Measurements from ENCODE around the gene ELL.
A peak's percentile ranks its signal among the peaks of the same experiment; 100 is the strongest.

The ELL gene

DNA sequence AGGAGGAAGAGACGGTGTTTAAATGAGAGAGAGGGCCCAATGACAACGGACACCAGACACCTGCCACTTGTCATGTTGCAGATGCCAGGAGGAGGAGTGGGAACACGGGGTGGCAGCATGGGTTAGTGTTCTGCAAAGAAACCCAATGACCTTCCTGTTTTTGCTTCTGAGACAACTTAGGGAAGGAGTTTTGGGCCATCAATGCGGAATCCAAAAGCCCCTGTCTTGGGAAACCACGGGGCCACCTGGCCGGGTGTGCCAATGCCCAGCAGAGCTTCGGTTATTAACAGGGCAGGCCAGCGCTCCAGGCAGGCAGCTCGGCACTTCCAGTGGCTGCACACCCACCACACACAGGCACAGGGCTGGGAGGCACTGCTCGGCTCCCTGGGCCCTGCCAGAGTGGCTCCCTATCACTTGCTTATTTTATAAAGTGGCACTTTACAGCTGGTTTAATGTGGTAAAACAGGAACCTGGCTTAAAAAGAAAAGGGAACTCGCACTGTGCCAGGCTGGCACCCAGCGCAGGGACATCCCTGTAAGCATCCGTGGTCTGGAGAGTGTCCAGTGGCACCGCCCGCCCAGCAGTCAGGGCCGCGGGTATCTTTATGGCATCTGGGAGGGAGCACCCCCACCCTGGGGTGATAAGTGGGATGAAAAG lies 19.1 kb downstream of the ELL start:
- TF ChIP-seq, protein P1, sequence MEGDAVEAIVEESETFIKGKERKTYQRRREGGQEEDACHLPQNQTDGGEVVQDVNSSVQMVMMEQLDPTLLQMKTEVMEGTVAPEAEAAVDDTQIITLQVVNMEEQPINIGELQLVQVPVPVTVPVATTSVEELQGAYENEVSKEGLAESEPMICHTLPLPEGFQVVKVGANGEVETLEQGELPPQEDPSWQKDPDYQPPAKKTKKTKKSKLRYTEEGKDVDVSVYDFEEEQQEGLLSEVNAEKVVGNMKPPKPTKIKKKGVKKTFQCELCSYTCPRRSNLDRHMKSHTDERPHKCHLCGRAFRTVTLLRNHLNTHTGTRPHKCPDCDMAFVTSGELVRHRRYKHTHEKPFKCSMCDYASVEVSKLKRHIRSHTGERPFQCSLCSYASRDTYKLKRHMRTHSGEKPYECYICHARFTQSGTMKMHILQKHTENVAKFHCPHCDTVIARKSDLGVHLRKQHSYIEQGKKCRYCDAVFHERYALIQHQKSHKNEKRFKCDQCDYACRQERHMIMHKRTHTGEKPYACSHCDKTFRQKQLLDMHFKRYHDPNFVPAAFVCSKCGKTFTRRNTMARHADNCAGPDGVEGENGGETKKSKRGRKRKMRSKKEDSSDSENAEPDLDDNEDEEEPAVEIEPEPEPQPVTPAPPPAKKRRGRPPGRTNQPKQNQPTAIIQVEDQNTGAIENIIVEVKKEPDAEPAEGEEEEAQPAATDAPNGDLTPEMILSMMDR (conservative IDR thresholded peaks at IDR 0.05) = no peak
- peak overlapping the region; percentile 94 for H3K27ac ChIP-seq

DNA sequence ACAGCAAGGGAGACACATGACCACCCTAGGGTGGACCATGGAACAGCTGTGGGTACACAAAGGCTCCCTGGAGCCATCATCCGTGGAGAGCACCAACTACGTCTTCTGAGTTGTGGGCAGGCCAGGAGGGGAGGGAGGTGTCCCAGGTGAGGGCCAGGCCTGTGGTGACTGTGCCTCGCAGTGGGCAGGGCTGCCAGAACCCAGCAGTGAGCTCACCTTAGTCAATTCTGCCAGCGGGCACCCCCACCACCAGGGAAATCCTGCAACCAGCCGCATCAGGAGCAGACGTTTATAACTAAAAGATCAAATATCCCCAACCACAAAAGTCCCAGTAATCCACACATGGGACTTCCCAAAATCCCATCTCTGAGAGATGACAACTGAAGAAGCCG lies 19.6 kb downstream of the ELL start:
- H3K27ac ChIP-seq = peak overlapping the region; percentile 94
- TF ChIP-seq, protein P1 (conservative IDR thresholded peaks at IDR 0.05) = no peak

DNA sequence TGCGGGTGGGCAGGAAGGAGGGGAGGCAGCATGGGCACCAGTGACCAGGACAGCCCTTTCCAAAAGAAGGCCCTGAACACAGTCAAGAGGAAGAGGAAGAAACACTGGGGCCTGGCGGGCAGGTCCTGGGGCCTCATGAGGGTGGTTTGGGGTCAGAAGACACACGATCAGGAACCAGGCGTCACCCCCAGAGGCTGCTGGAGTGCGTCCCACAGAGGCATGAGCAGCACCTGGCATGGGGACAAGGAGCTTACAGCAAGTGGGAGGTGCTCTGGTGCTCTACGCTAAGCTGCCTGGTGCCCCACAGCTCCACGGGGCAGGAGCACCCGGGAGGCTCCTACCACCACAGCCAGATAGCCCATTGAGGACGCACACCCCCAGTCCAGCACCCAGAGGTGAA lies 20.0 kb downstream of the ELL start:
- H3K27ac ChIP-seq = peak overlapping the region; percentile 94
- TF ChIP-seq, protein P1 (conservative IDR thresholded peaks at IDR 0.05) = no peak

DNA sequence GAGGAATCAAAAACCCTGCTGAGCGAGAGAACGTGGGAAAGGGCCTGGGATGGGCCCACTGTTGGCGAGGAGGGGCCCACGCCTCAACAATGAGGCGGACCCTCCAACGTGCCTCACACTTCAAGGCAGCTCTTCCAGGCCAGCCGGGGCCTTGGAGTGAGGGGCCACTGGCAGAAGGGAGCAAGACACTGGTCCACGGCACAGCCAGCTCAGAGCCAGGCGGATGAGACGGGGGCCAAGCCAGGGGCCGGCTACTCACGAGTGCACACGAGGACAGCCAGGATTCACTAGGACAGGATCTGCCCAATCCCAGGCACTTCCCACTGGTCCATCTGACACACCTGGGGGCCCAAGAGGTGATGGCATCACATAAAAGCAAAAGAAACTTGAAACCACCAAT lies 20.5 kb downstream of the ELL start:
- peak overlapping the region; percentile 94 for H3K27ac ChIP-seq
- TF ChIP-seq, protein P1 (conservative IDR thresholded peaks at IDR 0.05) = no peak

DNA sequence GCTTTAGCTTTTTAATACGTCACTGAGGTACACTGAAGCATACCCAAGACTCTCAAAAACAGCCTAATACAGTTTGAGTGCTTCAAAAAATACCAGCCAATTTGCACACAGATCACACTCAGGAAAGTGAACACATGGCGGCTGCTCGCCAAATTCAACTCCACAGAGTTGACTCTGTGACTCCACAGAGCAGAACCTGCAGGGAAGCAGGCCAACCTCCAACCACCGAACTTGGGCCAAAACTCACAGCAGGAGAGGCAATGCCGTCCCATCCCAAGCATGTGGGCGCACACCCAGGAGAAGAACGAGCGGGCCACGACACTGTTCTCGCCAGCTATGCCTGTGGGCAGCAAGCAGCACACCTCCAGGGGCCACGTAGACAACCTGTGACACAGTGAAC lies 21.1 kb downstream of the ELL start:
- TF ChIP-seq, protein P1 (conservative IDR thresholded peaks at IDR 0.05) = no peak
- H3K27ac ChIP-seq = peak overlapping the region; percentile 94

DNA sequence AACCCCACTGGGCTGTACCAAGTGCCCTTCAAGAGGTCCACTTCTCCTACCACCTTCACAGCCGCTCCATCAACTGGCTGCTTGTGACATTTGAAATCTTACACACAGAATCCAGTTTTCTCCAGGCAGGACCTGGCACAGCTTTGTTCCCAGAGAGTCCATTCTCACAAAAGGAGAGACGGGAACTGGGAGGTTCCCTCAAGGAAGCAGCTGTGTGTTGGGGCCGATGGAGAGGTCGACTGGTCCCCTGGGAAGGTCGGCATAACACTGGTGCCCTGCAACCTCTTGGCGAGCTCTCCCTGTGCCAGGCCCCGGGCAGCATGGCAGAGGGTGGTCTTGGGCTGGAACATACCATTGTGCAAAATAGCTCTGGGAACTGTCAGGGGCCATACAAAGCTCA lies 21.5 kb downstream of the ELL start:
- peak overlapping the region; percentile 94 for H3K27ac ChIP-seq
- TF ChIP-seq, protein P1 (conservative IDR thresholded peaks at IDR 0.05) = no peak

DNA sequence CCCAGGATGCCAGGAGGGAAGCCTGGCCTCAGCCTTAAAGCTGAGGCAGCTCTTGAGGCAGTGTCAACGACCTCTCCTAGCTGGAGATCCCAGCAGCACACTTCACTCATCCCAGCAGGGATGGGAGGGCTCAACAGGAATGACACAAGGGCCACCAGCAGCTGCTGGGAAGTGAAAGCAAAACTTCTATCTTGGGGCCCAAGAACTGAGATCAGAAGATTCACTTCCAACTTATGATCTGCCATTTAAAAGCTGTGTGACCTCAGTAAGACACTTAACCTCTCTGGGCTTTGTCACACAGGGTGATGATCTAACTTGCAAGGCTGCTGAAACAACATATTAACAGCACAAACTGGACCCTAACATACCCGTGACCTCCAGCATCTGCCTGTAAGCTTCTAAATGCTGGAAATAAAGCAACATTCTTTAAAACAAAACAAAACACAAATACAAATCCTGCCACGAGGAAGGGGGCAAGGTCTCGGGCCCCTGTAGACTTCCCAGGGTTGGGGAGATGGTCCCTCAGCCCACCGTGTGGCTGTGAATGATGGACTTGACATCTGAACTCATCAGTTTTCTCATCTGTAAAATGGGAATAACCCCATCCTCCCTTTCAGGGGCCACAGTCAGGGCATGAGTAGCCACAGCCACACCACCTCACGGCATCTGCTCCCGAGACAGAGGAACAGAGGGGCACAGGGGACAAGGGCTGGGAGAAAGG lies 22.7 kb downstream of the ELL start:
- no peak overlapping the region; the same call in 1 of the 2 replicates for H3K27ac ChIP-seq
- TF ChIP-seq, protein P1 (conservative IDR thresholded peaks at IDR 0.05) = no peak
